CD4-positive, CD25-positive, alpha-beta regulatory T cell (primary cell): ENCODE measurements around the gene RTN3. TPM values are rescaled to one million over a fixed set of nuclear protein-coding genes. Genes with fewer than 3 reads are reported as not detected.

ENCODE experiments used
- ATAC-seq, 2 donors: fragments of 150-1000 bp; cut with Tn5 transposase; one replicate each; pipeline ENCODE4 v1.10.0; 2021; ENCODE audit warnings: low read depth in 2 of 2, moderate number of reproducible peaks in 2 of 2, moderate library complexity in 1 of 2
- DNase-seq, 3 donors: peaks; one replicate each; pipeline versions ENCODE4 v3.0.0 to v3.0.0-alpha.2; 2012 to 2022; ENCODE audit warnings: mixed read lengths in 1 of 3
- H3K27ac ChIP-seq: one replicate; pipeline ENCODE4 v1.7.0; 2013; ENCODE audit warnings: mild to moderate bottlenecking, low read length; ENCODE audit not compliant: insufficient read depth, poor library complexity, severe bottlenecking
- H3K27me3 ChIP-seq: one replicate; pipeline ENCODE4 v1.7.0; 2013; ENCODE audit warnings: low read length; ENCODE audit not compliant: control insufficient read depth, insufficient read depth
- H3K36me3 ChIP-seq: one replicate; pipeline ENCODE4 v1.7.0; 2013; ENCODE audit warnings: mild to moderate bottlenecking, low read length, moderate library complexity; ENCODE audit not compliant: control insufficient read depth, insufficient read depth
- H3K4me1 ChIP-seq: 2 replicates; pipeline ENCODE4 v1.7.0; 2013; ENCODE audit warnings: mild to moderate bottlenecking, low read length; ENCODE audit not compliant: insufficient read depth, control insufficient read depth, poor library complexity, severe bottlenecking
- H3K4me3 ChIP-seq: one replicate; pipeline ENCODE4 v1.7.0; 2013; ENCODE audit warnings: low read depth, mild to moderate bottlenecking, low read length, moderate library complexity
- H3K9me3 ChIP-seq, 2 experiments: 1 replicate in 1 of 2; 2 replicates in 1 of 2; pipeline ENCODE4 v1.7.0; 2013; ENCODE audit warnings: low read length in 2 of 2, mild to moderate bottlenecking in 1 of 2, moderate library complexity in 1 of 2; ENCODE audit not compliant: control insufficient read depth in 2 of 2
- H3K27ac Mint-ChIP-seq, 3 donors: one replicate each; pipeline ENCODE4 v1.8.0; 2020 to 2022; ENCODE audit warnings: mild to moderate bottlenecking in 3 of 3, mixed read lengths in 3 of 3, moderate library complexity in 2 of 3
- H3K27me3 Mint-ChIP-seq: one replicate; pipeline ENCODE4 v1.8.0; 2022; ENCODE audit warnings: mild to moderate bottlenecking, mixed read lengths
- H3K36me3 Mint-ChIP-seq: one replicate; pipeline ENCODE4 v1.8.0; 2020; ENCODE audit warnings: mixed read lengths
- H3K4me1 Mint-ChIP-seq, 4 donors: one replicate each; pipeline ENCODE4 v1.8.0; 2020 to 2022; ENCODE audit warnings: mixed read lengths in 4 of 4, mild to moderate bottlenecking in 1 of 4
- H3K4me3 Mint-ChIP-seq, 4 donors: one replicate each; pipeline ENCODE4 v1.8.0; 2020 to 2022; ENCODE audit warnings: mild to moderate bottlenecking in 4 of 4, mixed read lengths in 4 of 4, moderate library complexity in 3 of 4
- H3K9me3 Mint-ChIP-seq, 7 donors: one replicate each; pipeline ENCODE4 v1.8.0; 2020 to 2022; ENCODE audit warnings: mixed read lengths in 7 of 7, mild to moderate bottlenecking in 3 of 7, moderate library complexity in 2 of 7
- polyA plus RNA-seq, 4 donors: library from polyadenylated mRNA; unstranded; fragments of 300-500 nt; fragmentation: Illumina TruSeq; gene quantifications; one replicate each; pipeline ENCODE4 v1.2.3, GENCODE V29; 2021
- total RNA-seq: library from RNA; stranded (reverse); gene quantifications from one replicate; pipeline ENCODE4 v1.2.3, GENCODE V29; 2022

RTN3 gene
- total and polyA plus RNA-seq, 5 donors from 2014 or later = 33.2 to 63.6 (median 47.2) TPM

- no peaks in the 10 kb centered on the region for H3K4me1 ChIP-seq
- Mint-ChIP-seq H3K4me1 (peaks cover 0 to 12% (median 6%) of the 10 kb centered on the region in 4 donors), H3K27me3 (no peaks in the 10 kb centered on the region), H3K36me3 (peaks cover 16% of the 10 kb centered on the region), H3K9me3 (no peaks in the 10 kb centered on the region), H3K4me3 (no peak overlapping the region), H3K27ac (no peak overlapping the region)
- H3K4me3 ChIP-seq = no peak overlapping the region
- H3K27ac ChIP-seq = no peak overlapping the region
- ATAC-seq = no peak
- no peaks in the 10 kb centered on the region for H3K27me3 ChIP-seq
- no peak for DNase-seq
- H3K36me3 ChIP-seq = peaks cover 14% of the 10 kb centered on the region
- H3K9me3 ChIP-seq = no peaks in the 10 kb centered on the region
These were observed 65.7 kb downstream of the RTN3 start for GRCh38 chr11:63747011-63747410.

- Histone ChIP-seq H3K9me3 (no peaks in the 10 kb centered on the region), H3K27ac (no peak overlapping the region), H3K4me3 (no peak overlapping the region), H3K36me3 (peaks cover 16% of the 10 kb centered on the region), H3K4me1 (no peaks in the 10 kb centered on the region), H3K27me3 (no peaks in the 10 kb centered on the region)
- Mint-ChIP-seq H3K9me3 (peaks cover 0 to 1% (median 0%) of the 10 kb centered on the region in 7 donors), H3K27me3 (no peaks in the 10 kb centered on the region), H3K4me1 (peaks cover 0 to 12% (median 4%) of the 10 kb centered on the region in 4 donors), H3K27ac (no peak overlapping the region), H3K36me3 (peaks cover 27% of the 10 kb centered on the region), H3K4me3 (no peak overlapping the region)
- ATAC-seq (no peak), DNase-seq (no peak)
These were observed 68.3 kb downstream of the RTN3 start for GRCh38 chr11:63749624-63750023.

- peaks cover 0 to 1% (median 0%) of the 10 kb centered on the region in 7 donors for H3K9me3 Mint-ChIP-seq
- H3K27me3 Mint-ChIP-seq = no peaks in the 10 kb centered on the region
- Histone ChIP-seq H3K4me3 (no peak overlapping the region), H3K27me3 (no peaks in the 10 kb centered on the region), H3K4me1 (no peaks in the 10 kb centered on the region), H3K36me3 (peaks cover 8% of the 10 kb centered on the region), H3K27ac (no peak overlapping the region), H3K9me3 (no peaks in the 10 kb centered on the region)
- peak overlapping the region in 1 of 3 donors; percentile 41 for H3K27ac Mint-ChIP-seq
- no peak overlapping the region for H3K4me3 Mint-ChIP-seq
- no peaks in the 10 kb centered on the region for H3K4me1 Mint-ChIP-seq
- ATAC-seq = no peak
- no peak for DNase-seq
- peaks cover 23% of the 10 kb centered on the region for H3K36me3 Mint-ChIP-seq
These were observed 75.8 kb downstream of the RTN3 start for GRCh38 chr11:63756919-63757761.

- no peak overlapping the region for H3K4me3 ChIP-seq
- no peak for DNase-seq
- peaks cover 11% of the 10 kb centered on the region for H3K36me3 Mint-ChIP-seq
- H3K4me1 Mint-ChIP-seq = no peaks in the 10 kb centered on the region
- H3K4me3 Mint-ChIP-seq = no peak overlapping the region
- no peaks in the 10 kb centered on the region for H3K9me3 ChIP-seq
- no peak overlapping the region for H3K27ac ChIP-seq
- ATAC-seq = no peak
- peaks cover 7% of the 10 kb centered on the region for H3K36me3 ChIP-seq
- H3K9me3 Mint-ChIP-seq = no peaks in the 10 kb centered on the region
- H3K27me3 Mint-ChIP-seq = no peaks in the 10 kb centered on the region
- H3K27me3 ChIP-seq = no peaks in the 10 kb centered on the region
- H3K4me1 ChIP-seq = no peaks in the 10 kb centered on the region
- H3K27ac Mint-ChIP-seq = no peak overlapping the region
These were observed 79.3 kb downstream of the RTN3 start for GRCh38 chr11:63760487-63761079.

GRCh38 chr11:63761188-63761587, 79.9 kb downstream of the RTN3 start:
- H3K4me1 Mint-ChIP-seq = no peaks in the 10 kb centered on the region
- Histone ChIP-seq H3K4me1 (no peaks in the 10 kb centered on the region), H3K9me3 (no peaks in the 10 kb centered on the region), H3K27ac (no peak overlapping the region), H3K4me3 (no peak overlapping the region), H3K27me3 (no peaks in the 10 kb centered on the region), H3K36me3 (peaks cover 7% of the 10 kb centered on the region)
- no peak for DNase-seq
- no peak for ATAC-seq
- H3K27ac Mint-ChIP-seq = no peak overlapping the region
- no peaks in the 10 kb centered on the region for H3K9me3 Mint-ChIP-seq
- no peak overlapping the region for H3K4me3 Mint-ChIP-seq
- H3K36me3 Mint-ChIP-seq = peaks cover 11% of the 10 kb centered on the region
- no peaks in the 10 kb centered on the region for H3K27me3 Mint-ChIP-seq

- peaks cover 7% of the 10 kb centered on the region for H3K36me3 ChIP-seq
- H3K27ac ChIP-seq = no peak overlapping the region
- Mint-ChIP-seq H3K27ac (peak overlapping the region in 1 of 3 donors; percentile 11), H3K27me3 (no peaks in the 10 kb centered on the region), H3K9me3 (peaks cover 0 to 2% (median 0%) of the 10 kb centered on the region in 7 donors), H3K4me1 (peaks cover 0 to 3% (median under 1%) of the 10 kb centered on the region in 4 donors), H3K4me3 (no peak overlapping the region), H3K36me3 (peaks cover 2% of the 10 kb centered on the region)
- ATAC-seq = no peak
- H3K9me3 ChIP-seq = no peaks in the 10 kb centered on the region
- H3K27me3 ChIP-seq = no peaks in the 10 kb centered on the region
- H3K4me1 ChIP-seq = no peaks in the 10 kb centered on the region
- DNase-seq = no peak
- H3K4me3 ChIP-seq = no peak overlapping the region
These were observed 80.8 kb downstream of the RTN3 start for GRCh38 chr11:63761931-63762653.

GRCh38 chr11:63762654-63763495, 81.6 kb downstream of the RTN3 start:
- H3K4me3 ChIP-seq = no peak overlapping the region
- ATAC-seq (no peak), DNase-seq (no peak)
- Mint-ChIP-seq H3K4me3 (no peak overlapping the region), H3K4me1 (peaks cover 0 to 11% (median 8%) of the 10 kb centered on the region in 4 donors), H3K27me3 (peaks cover 8% of the 10 kb centered on the region), H3K27ac (no peak overlapping the region), H3K36me3 (no peaks in the 10 kb centered on the region), H3K9me3 (peaks cover 0 to 3% (median 0%) of the 10 kb centered on the region in 7 donors)
- H3K9me3 ChIP-seq = no peaks in the 10 kb centered on the region
- peaks cover 3% of the 10 kb centered on the region for H3K4me1 ChIP-seq
- no peak overlapping the region for H3K27ac ChIP-seq
- H3K36me3 ChIP-seq = peaks cover 5% of the 10 kb centered on the region
- H3K27me3 ChIP-seq = no peaks in the 10 kb centered on the region
